CD4-positive, alpha-beta T cell treated with Interleukin-4 for 1 hour (primary cell): ENCODE measurements around the gene SRPRA.
"Not testable (repeated sequence)": the region's sequence is repeated elsewhere in the genome, so short reads cannot be mapped to it uniquely, and the experiment has no call there.

ENCODE experiments used
- DNase-seq, 2 donors: peaks; one replicate each; pipeline ENCODE4 v3.0.0-alpha.2; 2020 to 2022

The SRPRA gene

GRCh38 chr11:126268708-126269579 lies at the start of gene SRPRA, which contains the start of gene FOXRED1:
Gene SRPRA (minus strand): TSS chr11:126268895. CDS start chr11:126268804, 91 bp downstream.
Gene FOXRED1 (plus strand): TSS chr11:126269154. CDS start chr11:126269207, 53 bp downstream.
- DNase-seq: peak; percentile 99

GRCh38 chr11:126317756-126318573 lies 49.3 kb upstream of the SRPRA start:
- no peak for DNase-seq

GRCh38 chr11:126317432-126317755 lies 48.7 kb upstream of the SRPRA start:
- no peak for DNase-seq

GRCh38 chr11:126313826-126314225 lies 45.1 kb upstream of the SRPRA start:
- DNase-seq: no peak

GRCh38 chr11:126312961-126313360 lies 44.3 kb upstream of the SRPRA start:
- no peak for DNase-seq

GRCh38 chr11:126311401-126312291 lies 43.0 kb upstream of the SRPRA start:
- DNase-seq: no peak

GRCh38 chr11:126310992-126311310 lies 42.3 kb upstream of the SRPRA start:
- DNase-seq: no peak

GRCh38 chr11:126310200-126310991 lies 41.7 kb upstream of the SRPRA start:
- peak; percentile 61 to 69 for DNase-seq

GRCh38 chr11:126308771-126309170 lies 40.1 kb upstream of the SRPRA start:
- DNase-seq: not testable (repeated sequence)

GRCh38 chr11:126308271-126308671 lies 39.6 kb upstream of the SRPRA start:
- no peak for DNase-seq

GRCh38 chr11:126307706-126308105 lies 39.0 kb upstream of the SRPRA start:
- no peak for DNase-seq

GRCh38 chr11:126305699-126306098 lies 37.0 kb upstream of the SRPRA start:
- DNase-seq: no peak

- no peak for DNase-seq
These were observed 35.9 kb upstream of the SRPRA start for GRCh38 chr11:126304457-126305075.

GRCh38 chr11:126303623-126304456 lies 35.1 kb upstream of the SRPRA start, which contains the start of gene DCPS:
Gene DCPS (plus strand): TSS chr11:126304060. CDS start chr11:126304081, 21 bp downstream.
- DNase-seq: peak; percentile 87 to 88

- DNase-seq: no peak
These were observed 28.3 kb upstream of the SRPRA start for GRCh38 chr11:126297004-126297403.

- DNase-seq: no peak
These were observed 25.0 kb upstream of the SRPRA start for GRCh38 chr11:126293726-126294125.

GRCh38 chr11:126290887-126291286 lies 22.2 kb upstream of the SRPRA start:
- no peak for DNase-seq

GRCh38 chr11:126288237-126288636 lies 19.5 kb upstream of the SRPRA start:
- DNase-seq: no peak

GRCh38 chr11:126284829-126285228 lies 16.1 kb upstream of the SRPRA start:
- DNase-seq: peak; percentile 75 to 84
